Frontal cortex (tissue), 4 donors: Measurements from ENCODE around the gene RNF43. TPM values are rescaled to one million over a fixed set of nuclear protein-coding genes. Genes with fewer than 3 reads are reported as not detected.

Source experiments
- DNase-seq, 2 donors: peaks; one replicate each; pipeline ENCODE4 v3.0.0; 2012; ENCODE audit warnings: low spot score in 2 of 2
- FAIRE-seq: peaks from 2 replicates; lab custom pipeline; 2012; peaks lifted over from hg19 to GRCh38; lab: Jason Lieb, UNC
- total RNA-seq: library from RNA; depleted of rRNA; stranded (reverse); fragments of >200 nt; gene quantifications from one replicate; pipeline ENCODE4 v1.2.3, GENCODE V29; 2014
- donor health status: control.
- donor health status: control.
- donor health status: control.

RNF43 gene
- total RNA-seq, 1 donor from 2014 or later, result 0.41 TPM

DNA sequence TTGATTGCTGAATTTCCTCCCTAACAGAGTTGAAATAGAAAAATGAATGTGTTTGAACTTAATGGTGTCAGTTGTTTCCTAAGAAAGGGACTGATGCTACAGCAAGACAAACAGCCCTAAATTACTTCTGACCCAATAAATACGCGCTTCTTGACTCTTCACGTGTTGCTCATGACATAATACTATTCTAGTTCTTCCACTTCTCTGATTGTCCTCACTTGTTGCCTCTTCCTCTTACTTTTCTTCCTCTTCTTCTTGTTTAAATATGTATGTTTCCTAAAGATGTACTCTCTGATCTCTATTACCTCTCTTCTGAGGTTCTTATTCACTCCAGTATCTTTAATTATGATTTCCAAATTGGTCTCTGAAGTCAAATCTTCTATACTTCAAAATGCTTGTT, 32.4 kb downstream of the RNF43 start:
- DNase-seq (no peak), FAIRE-seq (no peak)

DNA sequence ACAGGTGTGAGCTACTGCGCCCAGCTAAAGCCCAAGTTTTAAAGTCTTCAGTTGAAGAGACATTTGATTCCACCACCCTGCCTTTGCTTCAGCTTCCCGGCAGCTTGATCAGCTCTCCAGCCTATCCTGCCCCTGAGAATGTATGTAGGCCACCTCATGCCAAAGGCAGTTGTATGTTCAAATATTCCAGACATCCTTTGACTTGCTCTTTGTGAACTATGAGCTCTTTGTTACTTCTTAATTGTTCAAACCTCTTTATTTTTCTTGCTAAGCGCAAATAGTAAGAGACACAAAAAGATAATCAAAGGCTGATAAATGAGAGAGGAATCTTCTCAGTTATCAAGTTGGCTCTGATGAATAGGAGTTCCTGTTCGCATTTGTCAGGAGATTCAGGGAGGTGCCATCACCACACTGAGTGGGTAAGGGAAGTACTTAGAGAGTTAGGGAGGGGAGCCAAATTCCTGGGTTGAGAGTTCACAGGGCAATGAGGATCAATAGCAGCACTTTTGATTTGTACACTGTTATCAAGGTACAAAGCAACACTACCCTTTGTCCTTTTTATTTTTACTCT, 33.4 kb downstream of the RNF43 start:
- DNase-seq (no peak), FAIRE-seq (no peak)

DNA sequence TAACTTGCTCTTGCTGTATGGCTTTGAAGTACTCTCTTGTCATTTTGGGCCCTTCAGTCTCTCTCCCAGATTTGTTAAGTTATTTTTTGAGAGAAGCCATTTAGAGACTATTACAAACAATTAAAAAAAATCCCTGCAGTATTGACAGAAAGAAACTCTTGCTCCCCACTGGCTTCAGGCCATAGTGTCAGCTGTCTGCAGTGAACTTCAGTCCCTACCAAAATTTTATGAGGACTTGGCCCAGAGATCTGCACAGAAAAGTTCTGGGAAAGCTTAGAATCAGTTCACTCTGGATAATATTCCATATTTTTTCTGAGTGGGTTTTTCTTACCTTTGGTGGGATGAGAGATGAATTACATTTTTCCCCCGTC, 34.5 kb downstream of the RNF43 start:
- DNase-seq (no peak), FAIRE-seq (no peak)

DNA sequence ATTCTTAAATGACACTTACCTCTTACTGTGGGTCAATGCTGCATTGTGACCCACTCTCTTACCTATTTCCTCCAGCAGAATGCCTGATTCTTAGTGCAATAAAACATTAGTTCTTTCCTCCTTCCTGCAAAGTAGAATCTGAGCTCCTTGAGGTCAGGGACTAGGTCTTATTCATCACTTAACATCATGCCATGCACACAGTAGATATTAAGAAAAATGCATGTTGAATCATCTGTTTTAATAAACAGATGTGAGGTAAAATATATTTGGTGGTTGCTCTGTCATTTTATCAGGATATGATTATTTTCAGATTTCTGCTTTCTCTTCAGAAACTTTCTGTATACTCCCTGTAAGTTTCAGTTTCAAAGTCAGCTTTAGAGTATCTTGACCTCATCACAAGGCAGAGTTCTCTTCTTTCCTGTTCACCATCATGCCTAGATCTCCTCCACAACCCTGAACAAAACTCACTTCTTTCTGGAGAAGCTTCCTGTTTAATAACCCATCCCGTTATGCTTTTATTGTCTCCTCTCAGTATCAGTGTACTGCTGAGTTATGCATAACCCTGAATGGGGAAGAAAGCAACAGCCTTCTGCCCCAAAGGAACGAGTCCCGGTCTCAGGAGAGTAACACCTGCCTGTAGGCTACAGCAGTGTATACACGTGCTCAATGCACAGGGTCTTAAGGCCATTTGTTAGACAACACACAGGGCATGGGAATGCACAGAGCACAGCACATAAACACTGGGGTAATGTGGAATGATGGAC, 35.0 kb downstream of the RNF43 start:
- FAIRE-seq, result no peak
- no peak for DNase-seq

DNA sequence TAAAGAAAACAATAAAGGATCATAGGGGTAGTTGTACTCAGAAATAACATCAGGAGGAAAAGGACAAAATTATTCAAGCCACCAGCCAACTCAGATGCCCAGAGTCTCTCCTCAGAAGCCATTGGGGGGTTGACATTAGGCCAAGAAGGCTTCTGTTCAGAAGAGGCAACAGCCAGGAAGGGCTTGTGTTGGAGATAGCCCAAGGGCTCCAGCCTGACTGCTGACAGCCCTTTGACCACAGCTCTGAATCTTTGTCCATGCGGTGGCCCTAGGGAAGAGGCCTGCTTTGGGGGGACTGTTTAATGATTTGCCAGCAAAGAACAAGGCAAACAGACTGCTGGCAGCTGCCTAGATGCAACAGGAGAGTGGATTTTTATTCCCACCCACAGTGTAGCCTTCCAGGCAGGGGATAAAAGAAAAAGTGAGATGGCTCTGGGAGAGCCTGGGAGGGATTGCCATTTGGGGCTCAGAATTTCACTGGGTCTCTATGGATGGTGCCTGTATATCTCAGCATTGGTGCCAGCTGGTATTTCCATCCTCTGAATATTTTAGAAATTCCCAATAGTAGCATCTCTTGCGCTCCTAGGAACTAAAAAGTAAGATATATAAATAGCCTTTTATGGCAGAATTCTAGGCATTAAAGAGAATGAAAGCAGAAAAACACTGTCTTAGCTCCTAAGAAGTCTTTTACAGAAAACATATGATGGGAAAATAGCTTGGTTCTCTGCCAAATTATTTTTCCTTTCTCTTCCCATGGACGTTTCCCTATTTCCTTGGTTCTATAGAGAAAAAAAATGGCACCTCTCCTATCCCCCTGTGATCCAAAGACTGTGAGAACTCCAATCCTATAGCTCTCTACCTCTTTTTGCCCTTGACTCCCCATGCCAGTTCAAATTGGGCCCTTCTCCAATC, 36.0 kb downstream of the RNF43 start:
- DNase-seq (no peak), FAIRE-seq (no peak)

DNA sequence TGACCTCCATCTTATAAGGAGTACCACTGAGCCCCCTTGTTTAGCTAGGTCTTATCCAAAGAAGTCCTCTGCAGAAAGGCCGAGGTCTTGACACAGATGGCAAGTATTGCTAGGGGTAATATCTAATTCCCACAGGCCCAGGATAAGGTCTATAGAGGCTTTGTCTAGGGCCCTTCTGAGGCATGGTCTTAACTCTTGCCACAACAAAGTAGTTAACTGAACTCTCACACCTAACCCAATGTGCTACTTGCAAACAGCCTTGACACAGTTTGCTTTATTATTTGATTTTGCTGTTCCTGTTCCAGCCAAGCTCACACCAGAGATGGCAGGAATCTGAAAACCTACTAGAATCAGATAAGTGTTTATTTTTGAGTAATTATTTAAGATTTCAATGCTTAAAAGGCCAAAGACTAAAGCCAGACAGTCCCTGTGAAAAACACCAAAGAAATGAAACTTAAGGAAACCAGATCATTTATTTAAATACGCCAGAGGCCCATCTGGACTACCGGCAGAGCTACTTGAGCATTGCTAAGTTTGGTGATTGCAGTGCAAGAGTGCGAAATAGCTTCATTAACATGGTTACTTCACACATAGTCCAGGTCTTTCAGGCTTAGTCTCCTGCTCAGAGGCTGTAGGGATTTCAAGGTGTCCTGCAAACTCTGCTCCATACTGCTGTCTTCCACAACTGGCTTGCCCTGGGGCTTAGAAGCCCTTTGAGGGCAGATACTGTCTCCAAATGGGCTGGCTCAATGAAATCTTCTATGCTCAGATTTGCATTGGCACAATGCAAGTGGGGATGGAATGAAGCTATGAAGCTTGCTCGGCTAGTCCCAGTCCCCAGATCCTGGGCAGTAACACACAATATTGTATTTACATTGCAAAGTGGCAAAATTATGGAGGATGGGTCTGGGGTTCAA, 36.9 kb downstream of the RNF43 start:
- no peak for FAIRE-seq
- no peak for DNase-seq

DNA sequence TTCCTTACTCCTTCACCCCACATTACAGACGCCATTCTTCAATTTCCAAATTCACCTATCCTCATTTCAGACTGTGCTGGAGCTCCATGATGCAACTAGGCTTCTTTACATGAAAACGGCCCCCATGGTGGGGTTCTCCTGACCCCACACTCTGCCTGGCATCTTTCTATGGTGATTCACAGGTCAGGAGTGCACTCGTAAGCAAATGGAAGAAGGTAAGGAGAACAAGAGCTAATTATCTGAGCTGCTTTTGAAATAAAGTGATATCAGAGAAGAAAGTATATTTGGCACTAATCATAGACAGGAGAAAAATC, 37.9 kb downstream of the RNF43 start:
- no peak for FAIRE-seq
- DNase-seq, result no peak

DNA sequence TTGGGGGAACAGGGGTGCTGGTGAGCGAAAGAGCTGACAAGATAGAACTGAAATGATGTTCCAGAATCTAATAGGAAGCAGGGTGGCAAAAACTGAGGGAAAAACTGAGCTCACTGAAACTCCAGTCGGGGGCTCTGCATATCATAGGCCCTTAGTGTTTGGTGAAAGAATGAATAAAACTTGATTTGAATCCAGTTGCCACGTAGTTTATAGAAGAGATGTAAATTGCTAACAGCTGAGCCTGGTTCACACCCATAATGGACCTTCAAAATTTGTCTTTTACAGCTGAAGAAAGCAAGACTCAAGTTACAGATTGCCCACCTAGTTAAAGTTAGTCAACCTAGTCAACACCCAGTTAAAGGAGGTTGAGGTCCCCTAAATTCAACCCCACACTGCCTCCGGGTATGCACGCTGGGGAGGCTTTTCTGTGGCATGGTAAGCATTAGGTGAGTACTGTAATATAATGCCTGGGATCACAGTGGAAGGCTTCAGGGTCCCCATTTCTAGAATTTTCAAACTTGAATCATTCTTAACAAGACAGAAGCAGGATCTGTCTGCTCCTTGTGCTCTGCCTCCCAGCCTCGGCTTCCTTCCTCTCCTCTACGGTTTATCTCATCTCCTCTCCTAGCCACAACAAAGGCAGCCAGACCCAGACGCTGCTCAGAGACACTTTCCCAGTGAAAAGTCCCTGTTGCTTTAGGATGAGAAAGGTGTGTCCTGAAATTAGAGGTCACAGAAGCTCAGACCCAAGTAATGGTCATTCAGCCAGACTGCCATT, 38.4 kb downstream of the RNF43 start:
- no peak for DNase-seq
- no peak for FAIRE-seq

DNA sequence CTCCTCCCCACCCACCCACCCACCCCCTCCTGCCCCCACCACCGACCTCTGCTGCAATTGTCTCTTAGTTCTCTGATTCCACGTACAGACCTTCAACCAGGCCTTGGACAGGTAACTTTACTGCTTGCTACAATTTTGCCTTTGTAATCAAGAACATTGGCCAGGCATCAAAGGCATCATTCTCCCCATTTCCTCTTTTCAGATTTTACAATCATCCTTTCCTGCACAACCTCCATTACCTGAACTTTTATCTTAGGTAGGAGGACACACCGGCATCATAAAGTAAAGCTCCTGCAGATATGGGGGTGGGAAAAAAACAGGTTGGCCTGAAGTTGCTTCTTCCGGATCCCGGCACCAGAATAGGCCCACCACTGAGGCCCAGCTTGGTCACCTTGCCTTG, 39.7 kb downstream of the RNF43 start:
- FAIRE-seq (no peak), DNase-seq (no peak)

DNA sequence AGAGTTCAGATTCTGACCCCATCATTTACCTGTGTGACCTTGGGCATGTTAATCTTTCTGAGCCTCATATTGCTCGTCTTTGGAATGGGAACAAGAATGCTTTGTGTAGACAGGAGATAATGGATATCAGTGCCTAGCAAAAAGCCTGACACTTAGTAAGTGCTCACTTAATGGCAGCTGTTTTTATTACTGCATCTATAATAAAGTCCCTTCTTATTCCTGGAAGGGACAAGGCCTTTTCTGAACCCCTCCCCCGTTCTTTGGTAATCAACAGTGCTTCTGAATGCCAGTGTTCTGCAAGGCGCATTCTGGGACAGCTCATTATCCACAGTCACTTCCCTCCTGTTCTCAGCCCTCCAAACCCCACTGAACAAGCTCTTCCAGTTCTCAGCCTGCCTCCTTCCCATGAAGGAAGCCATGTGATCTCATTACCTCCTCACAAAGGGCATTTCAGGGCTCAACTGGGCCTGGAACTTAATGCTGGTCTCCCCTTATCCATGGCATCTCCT, 40.2 kb downstream of the RNF43 start:
- FAIRE-seq (no peak), DNase-seq (no peak)

DNA sequence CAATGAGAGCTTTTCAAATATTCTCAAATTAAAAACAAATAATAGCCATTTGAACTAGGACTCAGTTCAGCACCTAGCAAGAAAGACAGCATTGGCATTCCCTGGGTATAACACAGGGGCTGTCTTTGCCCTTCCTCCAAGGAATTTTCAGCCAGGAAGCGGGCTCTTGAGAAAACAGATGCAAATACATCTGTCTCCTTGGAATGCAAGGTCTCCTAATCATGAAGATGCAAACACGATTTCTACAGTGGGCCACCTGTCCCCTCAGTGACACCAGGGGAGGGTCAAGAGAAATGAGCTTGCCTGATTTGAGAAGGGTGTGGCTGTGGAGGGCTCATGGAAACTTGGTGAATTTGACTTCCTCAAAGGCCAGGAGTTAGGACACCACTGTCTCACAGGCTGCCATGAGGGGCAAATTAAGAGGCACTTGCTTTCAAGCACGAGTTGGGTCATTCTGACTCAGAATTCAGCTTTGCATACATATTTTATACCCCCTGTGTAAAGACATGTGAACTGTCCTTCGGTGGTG, 40.8 kb downstream of the RNF43 start:
- no peak for DNase-seq
- no peak for FAIRE-seq

DNA sequence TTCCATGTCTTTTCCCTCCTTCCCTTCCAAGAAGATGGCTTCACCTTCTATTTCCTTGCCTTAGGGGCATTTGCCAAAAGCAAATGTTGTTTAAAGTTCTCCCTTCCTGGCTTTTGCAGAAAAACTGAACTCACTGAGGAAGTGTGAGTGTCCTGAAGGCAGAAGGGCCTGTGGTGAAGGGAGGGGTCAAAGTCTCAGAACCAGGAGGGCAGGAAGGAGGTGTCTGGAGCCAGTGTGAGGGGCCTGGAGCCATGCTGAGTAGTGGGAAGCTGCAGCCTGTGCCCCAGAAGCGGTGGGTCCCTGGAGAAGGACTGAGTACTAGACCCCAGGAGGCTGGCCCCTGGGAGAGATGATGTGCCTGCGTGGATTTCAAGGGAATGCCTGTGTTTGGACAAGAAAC, 41.5 kb downstream of the RNF43 start:
- FAIRE-seq, result no peak

DNA sequence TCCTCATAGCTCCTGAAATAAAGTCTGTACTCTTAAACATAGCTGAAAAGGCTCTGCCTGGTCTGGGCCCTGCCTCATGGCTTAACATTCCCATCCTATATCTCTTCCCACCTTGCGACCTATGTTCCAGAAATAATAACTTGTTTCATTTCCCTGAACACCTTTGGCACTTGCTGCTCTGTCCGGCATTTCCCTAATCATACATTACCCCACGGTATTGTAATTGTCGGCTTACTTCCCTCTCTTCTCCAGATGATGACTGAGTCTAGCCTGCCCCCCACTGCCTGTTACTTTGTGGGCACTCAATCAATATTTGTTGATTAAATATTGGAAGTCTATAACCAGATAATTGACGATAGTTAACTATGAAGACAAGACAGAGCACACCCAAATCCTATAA, 42.1 kb downstream of the RNF43 start:
- FAIRE-seq, result no peak
- no peak for DNase-seq

More for the DNA sequence above, 41.5 kb downstream of the RNF43 start:
- DNase-seq, result no peak

DNA sequence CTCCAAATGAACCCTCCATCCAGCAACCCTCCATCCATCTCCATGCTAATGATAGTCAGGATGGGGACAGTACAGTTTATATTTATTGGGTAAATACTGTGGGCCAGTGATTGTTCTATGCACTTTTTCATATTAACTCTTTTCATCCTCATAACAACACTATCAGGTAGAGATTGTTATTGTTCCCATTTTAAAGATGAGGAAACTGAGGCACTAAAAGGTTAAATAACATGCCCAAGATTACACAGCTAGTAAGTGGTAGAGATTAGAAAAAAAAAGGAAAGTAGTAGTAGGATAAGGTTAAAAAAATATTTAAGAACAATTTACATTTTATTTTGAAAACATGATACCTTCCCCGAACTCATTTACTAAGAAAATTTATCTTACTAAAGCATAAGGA, 43.4 kb downstream of the RNF43 start:
- DNase-seq (no peak), FAIRE-seq (no peak)

DNA sequence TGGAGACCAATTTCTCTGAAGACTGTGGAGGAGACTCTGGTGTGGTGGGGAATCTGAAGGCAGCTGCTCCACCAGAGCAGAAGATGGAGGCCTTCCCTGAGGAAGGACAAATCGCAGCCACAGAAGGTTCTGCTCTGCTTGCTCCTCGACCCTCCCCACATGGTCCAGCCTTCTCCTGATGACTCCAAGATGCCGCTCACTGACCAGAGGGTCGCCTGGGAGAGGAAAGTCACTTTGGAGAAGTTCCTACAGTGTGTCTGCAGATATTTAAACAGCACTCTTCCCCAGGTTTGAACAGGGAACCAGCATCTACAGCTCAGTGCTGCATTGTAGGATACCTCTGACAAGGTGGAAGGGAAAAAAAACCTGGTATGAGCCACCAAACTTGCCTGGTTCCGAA, 44.3 kb downstream of the RNF43 start:
- DNase-seq (no peak), FAIRE-seq (no peak)

DNA sequence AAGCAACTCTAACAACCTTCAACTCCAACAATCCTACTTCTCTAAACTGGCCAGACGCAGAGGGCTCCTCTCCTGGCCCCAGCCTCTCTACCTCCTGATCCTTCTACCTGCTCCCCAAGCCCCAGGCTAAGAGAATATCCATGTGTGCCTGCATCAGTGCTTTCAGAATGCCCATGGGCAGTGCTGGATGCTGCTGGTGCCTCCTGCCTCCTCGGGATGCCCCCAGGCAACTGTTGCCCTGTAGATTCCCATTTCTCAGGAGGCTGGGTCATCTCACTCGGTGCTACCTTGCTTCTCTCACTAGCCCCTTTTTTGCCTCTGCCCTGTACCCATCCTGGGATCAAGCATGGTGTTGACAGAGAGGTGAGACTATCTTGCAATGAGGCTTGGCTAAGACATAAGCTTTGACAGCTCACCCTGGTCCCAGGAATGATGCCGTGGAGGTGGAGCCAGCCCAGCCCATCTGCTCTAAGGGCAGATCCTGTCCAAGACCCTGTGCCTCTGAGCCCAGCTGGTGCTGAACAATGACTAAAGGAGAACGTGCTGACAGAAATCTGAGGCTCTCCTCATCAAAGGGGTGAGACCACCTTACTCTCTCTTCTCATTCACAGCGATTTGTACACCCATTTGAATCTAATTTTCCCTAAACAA, 45.9 kb downstream of the RNF43 start:
- DNase-seq (no peak), FAIRE-seq (no peak)

DNA sequence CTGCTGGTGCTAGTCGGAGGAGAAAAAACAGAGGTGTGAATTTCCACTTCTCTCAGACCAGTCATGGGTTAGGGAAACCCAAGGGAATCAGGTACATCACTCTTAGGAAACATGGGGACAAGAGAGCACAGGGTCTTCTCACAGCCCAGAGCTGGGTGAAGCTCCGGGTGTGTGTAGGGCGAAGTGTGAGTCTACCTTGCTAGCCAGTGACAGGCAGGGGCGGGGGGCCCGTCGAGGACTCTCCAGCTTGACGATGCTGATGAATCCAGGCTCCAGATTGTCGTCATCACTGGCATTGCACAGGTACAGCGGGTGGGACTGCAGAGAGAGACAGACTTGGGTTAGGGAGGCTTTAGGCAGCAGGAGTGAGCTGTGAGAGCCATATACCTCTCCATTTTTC, 46.6 kb downstream of the RNF43 start:
- DNase-seq, result no peak
- no peak for FAIRE-seq

DNA sequence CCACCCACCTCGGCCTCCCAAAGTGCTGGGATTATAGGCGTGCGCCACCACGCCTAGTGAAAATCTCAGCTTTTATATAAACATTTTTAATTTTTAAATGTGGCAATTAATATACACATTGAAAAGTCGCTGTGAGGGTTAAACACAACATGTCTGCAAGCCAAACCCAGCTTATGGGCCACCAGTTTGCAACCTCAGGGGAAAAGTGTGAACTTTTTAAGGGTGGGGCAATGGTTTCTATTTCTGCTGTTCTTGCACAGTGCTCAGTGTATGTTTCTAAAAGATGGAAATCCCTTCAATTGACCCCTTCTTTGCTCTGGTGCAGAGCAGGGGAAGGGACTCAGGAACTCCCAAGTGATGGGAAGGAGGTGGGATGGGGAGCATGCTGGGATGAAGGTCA, 47.0 kb downstream of the RNF43 start:
- DNase-seq, result no peak
- no peak for FAIRE-seq
